ENCODE results near the gene NUP50.

- TF ChIP-seq NFIC (IDR thresholded peaks at IDR 0.05; ENCODE audit: low read length): no peak
- TF ChIP-seq POLR2AphosphoS5 (IDR thresholded peaks at IDR 0.05; ENCODE audit: low read depth, low read length): no peak
- TF ChIP-seq, protein P1, sequence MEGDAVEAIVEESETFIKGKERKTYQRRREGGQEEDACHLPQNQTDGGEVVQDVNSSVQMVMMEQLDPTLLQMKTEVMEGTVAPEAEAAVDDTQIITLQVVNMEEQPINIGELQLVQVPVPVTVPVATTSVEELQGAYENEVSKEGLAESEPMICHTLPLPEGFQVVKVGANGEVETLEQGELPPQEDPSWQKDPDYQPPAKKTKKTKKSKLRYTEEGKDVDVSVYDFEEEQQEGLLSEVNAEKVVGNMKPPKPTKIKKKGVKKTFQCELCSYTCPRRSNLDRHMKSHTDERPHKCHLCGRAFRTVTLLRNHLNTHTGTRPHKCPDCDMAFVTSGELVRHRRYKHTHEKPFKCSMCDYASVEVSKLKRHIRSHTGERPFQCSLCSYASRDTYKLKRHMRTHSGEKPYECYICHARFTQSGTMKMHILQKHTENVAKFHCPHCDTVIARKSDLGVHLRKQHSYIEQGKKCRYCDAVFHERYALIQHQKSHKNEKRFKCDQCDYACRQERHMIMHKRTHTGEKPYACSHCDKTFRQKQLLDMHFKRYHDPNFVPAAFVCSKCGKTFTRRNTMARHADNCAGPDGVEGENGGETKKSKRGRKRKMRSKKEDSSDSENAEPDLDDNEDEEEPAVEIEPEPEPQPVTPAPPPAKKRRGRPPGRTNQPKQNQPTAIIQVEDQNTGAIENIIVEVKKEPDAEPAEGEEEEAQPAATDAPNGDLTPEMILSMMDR (CRISPR knock-in tag; IDR thresholded peaks at IDR 0.05): no peak
- TF ChIP-seq CHD2 (IDR thresholded peaks at IDR 0.05; ENCODE audit: low read depth, low read length): no peak
- TF ChIP-seq, protein P2, sequence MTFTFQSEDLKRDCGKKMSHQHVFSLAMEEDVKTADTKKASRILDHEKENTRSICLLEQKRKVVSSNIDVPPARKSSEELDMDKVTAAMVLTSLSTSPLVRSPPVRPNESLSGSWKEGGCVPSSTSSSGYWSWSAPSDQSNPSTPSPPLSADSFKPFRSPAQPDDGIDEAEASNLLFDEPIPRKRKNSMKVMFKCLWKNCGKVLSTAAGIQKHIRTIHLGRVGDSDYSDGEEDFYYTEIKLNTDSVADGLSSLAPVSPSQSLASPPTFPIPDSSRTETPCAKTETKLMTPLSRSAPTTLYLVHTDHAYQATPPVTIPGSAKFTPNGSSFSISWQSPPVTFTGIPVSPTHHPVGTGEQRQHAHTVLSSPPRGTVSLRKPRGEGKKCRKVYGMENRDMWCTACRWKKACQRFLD (CRISPR knock-in tag; IDR thresholded peaks at IDR 0.05; ENCODE audit: borderline replicate concordance): no peak
- TF ChIP-seq ZNF276 (CRISPR knock-in tag; IDR thresholded peaks at IDR 0.05; ENCODE audit: low read depth): no peak
- no peak for TF ChIP-seq NR3C1 (CRISPR knock-in tag; IDR thresholded peaks at IDR 0.05)
- no peak for TF ChIP-seq CBX2 (IDR thresholded peaks at IDR 0.05; ENCODE audit: low read depth, low read length)
- TF ChIP-seq CBX2 (CRISPR knock-in tag; IDR thresholded peaks at IDR 0.05; ENCODE audit: low read depth): no peak
- TF ChIP-seq ZNF629 (CRISPR knock-in tag; conservative IDR thresholded peaks at IDR 0.05): no peak
- TF ChIP-seq CREM (IDR thresholded peaks at IDR 0.05): no peak
- no peak for TF ChIP-seq CREM (CRISPR knock-in tag; IDR thresholded peaks at IDR 0.05)
- TF ChIP-seq, protein P3, sequence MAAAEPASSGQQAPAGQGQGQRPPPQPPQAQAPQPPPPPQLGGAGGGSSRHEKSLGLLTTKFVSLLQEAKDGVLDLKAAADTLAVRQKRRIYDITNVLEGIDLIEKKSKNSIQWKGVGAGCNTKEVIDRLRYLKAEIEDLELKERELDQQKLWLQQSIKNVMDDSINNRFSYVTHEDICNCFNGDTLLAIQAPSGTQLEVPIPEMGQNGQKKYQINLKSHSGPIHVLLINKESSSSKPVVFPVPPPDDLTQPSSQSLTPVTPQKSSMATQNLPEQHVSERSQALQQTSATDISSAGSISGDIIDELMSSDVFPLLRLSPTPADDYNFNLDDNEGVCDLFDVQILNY (CRISPR knock-in tag; conservative IDR thresholded peaks at IDR 0.05): no peak
- no peak for TF ChIP-seq ZNF138 (CRISPR knock-in tag; IDR thresholded peaks at IDR 0.05; ENCODE audit: low read depth)
- no peak for TF ChIP-seq RFX5 (IDR thresholded peaks at IDR 0.05; ENCODE audit: low read depth, low read length)
Measured at GRCh38 chr22:45224331-45224730, 60.6 kb downstream of the NUP50 start.
